Stimulated activated effector memory CD8-positive, alpha-beta T cell treated with anti-CD3 and anti-CD28 coated beads, Interleukin-12 subunit alpha, Interleukin-12 subunit beta, amount 100 ng/mL, for 72 hours (primary cell): ENCODE data around the gene SLC16A12.
"Not testable (repeated sequence)": the region's sequence is repeated elsewhere in the genome, so short reads cannot be mapped to it uniquely, and the experiment has no call there.

Source experiments
- ATAC-seq: fragments of 150-1000 bp; cut with Tn5 transposase; 2 replicates; pipeline ENCODE4 v1.10.0; 2021
- DNase-seq, 2 donors: peaks; one replicate each; pipeline ENCODE4 v3.0.0; 2021 to 2022; ENCODE audit warnings: low spot score in 2 of 2
- H3K27ac Mint-ChIP-seq: one replicate; pipeline ENCODE4 v1.8.0; 2022; ENCODE audit warnings: mild to moderate bottlenecking, mixed read lengths
- H3K36me3 Mint-ChIP-seq: one replicate; pipeline ENCODE4 v1.8.0; 2022; ENCODE audit warnings: mild to moderate bottlenecking, mixed read lengths
- H3K4me1 Mint-ChIP-seq: one replicate; pipeline ENCODE4 v1.8.0; 2022; ENCODE audit warnings: mixed read lengths
- H3K4me3 Mint-ChIP-seq: one replicate; pipeline ENCODE4 v1.8.0; 2022; ENCODE audit warnings: mild to moderate bottlenecking, mixed read lengths
- H3K9me3 Mint-ChIP-seq: one replicate; pipeline ENCODE4 v1.8.0; 2022; ENCODE audit warnings: mixed read lengths

SLC16A12 gene

GRCh38 chr10:89529711-89530110, 5.7 kb downstream of the SLC16A12 start:
- H3K27ac Mint-ChIP-seq, ATAC-seq, H3K4me1 Mint-ChIP-seq, H3K4me3 Mint-ChIP-seq, H3K36me3 Mint-ChIP-seq, DNase-seq, H3K9me3 Mint-ChIP-seq: not testable (repeated sequence)

- ATAC-seq (no peak), DNase-seq (no peak)
- H3K4me3 Mint-ChIP-seq: no peak overlapping the region
- H3K36me3 Mint-ChIP-seq: no peaks in the 10 kb centered on the region
- H3K4me1 Mint-ChIP-seq: no peaks in the 10 kb centered on the region
- no peaks in the 10 kb centered on the region for H3K9me3 Mint-ChIP-seq
- no peak overlapping the region for H3K27ac Mint-ChIP-seq
Observed at GRCh38 chr10:89526358-89526757, 9.0 kb downstream of the SLC16A12 start.

GRCh38 chr10:89525556-89525955, 9.8 kb downstream of the SLC16A12 start:
- Mint-ChIP-seq H3K9me3 (no peaks in the 10 kb centered on the region), H3K4me3 (no peak overlapping the region)
- no peak for ATAC-seq

GRCh38 chr10:89524279-89524678, 11.1 kb downstream of the SLC16A12 start:
- H3K4me3 Mint-ChIP-seq: no peak overlapping the region
- no peaks in the 10 kb centered on the region for H3K4me1 Mint-ChIP-seq
- ATAC-seq (no peak), DNase-seq (no peak)
- H3K27ac Mint-ChIP-seq: no peak overlapping the region
- no peaks in the 10 kb centered on the region for H3K9me3 Mint-ChIP-seq
- no peaks in the 10 kb centered on the region for H3K36me3 Mint-ChIP-seq

More at GRCh38 chr10:89525556-89525955, 9.8 kb downstream of the SLC16A12 start:
- H3K4me1 Mint-ChIP-seq: no peaks in the 10 kb centered on the region
- DNase-seq: no peak
- no peaks in the 10 kb centered on the region for H3K36me3 Mint-ChIP-seq
- no peak overlapping the region for H3K27ac Mint-ChIP-seq

GRCh38 chr10:89523274-89523673, 12.1 kb downstream of the SLC16A12 start:
- DNase-seq (no peak), ATAC-seq (no peak)
- H3K36me3 Mint-ChIP-seq: no peaks in the 10 kb centered on the region
- no peaks in the 10 kb centered on the region for H3K4me1 Mint-ChIP-seq
- no peaks in the 10 kb centered on the region for H3K9me3 Mint-ChIP-seq
- H3K4me3 Mint-ChIP-seq: no peak overlapping the region
- no peak overlapping the region for H3K27ac Mint-ChIP-seq

- Mint-ChIP-seq H3K27ac (no peak overlapping the region), H3K4me3 (no peak overlapping the region), H3K4me1 (no peaks in the 10 kb centered on the region), H3K36me3 (no peaks in the 10 kb centered on the region), H3K9me3 (no peaks in the 10 kb centered on the region)
- no peak for ATAC-seq
- no peak for DNase-seq
Observed at GRCh38 chr10:89522463-89522862, 12.9 kb downstream of the SLC16A12 start.

GRCh38 chr10:89521368-89521767, 14.0 kb downstream of the SLC16A12 start:
- Mint-ChIP-seq H3K27ac (no peak overlapping the region), H3K36me3 (no peaks in the 10 kb centered on the region), H3K4me3 (no peak overlapping the region), H3K4me1 (no peaks in the 10 kb centered on the region), H3K9me3 (no peaks in the 10 kb centered on the region)
- DNase-seq (no peak), ATAC-seq (no peak)

GRCh38 chr10:89520706-89521105, 14.7 kb downstream of the SLC16A12 start:
- Mint-ChIP-seq H3K9me3 (no peaks in the 10 kb centered on the region), H3K4me1 (no peaks in the 10 kb centered on the region), H3K27ac (no peak overlapping the region), H3K36me3 (no peaks in the 10 kb centered on the region), H3K4me3 (no peak overlapping the region)
- DNase-seq (no peak), ATAC-seq (no peak)

- DNase-seq (no peak), ATAC-seq (no peak)
- H3K4me3 Mint-ChIP-seq: no peak overlapping the region
- no peak overlapping the region for H3K27ac Mint-ChIP-seq
- H3K4me1 Mint-ChIP-seq: no peaks in the 10 kb centered on the region
- H3K36me3 Mint-ChIP-seq: no peaks in the 10 kb centered on the region
- no peaks in the 10 kb centered on the region for H3K9me3 Mint-ChIP-seq
Observed at GRCh38 chr10:89518876-89519842, 16.2 kb downstream of the SLC16A12 start.

GRCh38 chr10:89518108-89518507, 17.3 kb downstream of the SLC16A12 start:
- no peak overlapping the region for H3K27ac Mint-ChIP-seq
- H3K36me3 Mint-ChIP-seq: no peaks in the 10 kb centered on the region
- no peak for ATAC-seq
- no peak overlapping the region for H3K4me3 Mint-ChIP-seq
- no peaks in the 10 kb centered on the region for H3K4me1 Mint-ChIP-seq
- no peaks in the 10 kb centered on the region for H3K9me3 Mint-ChIP-seq
- DNase-seq: no peak

- Mint-ChIP-seq H3K9me3 (no peaks in the 10 kb centered on the region), H3K4me3 (no peak overlapping the region), H3K36me3 (no peaks in the 10 kb centered on the region), H3K27ac (no peak overlapping the region), H3K4me1 (no peaks in the 10 kb centered on the region)
- no peak for ATAC-seq
- DNase-seq: no peak
Observed at GRCh38 chr10:89516149-89516832, 19.1 kb downstream of the SLC16A12 start.

- no peak for ATAC-seq
- Mint-ChIP-seq H3K4me3 (no peak overlapping the region), H3K36me3 (no peaks in the 10 kb centered on the region), H3K4me1 (no peaks in the 10 kb centered on the region), H3K27ac (no peak overlapping the region), H3K9me3 (no peaks in the 10 kb centered on the region)
- DNase-seq: no peak
Observed at GRCh38 chr10:89515031-89515841, 20.2 kb downstream of the SLC16A12 start.

GRCh38 chr10:89513206-89513605, 22.2 kb downstream of the SLC16A12 start:
- no peaks in the 10 kb centered on the region for H3K36me3 Mint-ChIP-seq
- H3K4me3 Mint-ChIP-seq: no peak overlapping the region
- H3K27ac Mint-ChIP-seq: no peak overlapping the region
- no peaks in the 10 kb centered on the region for H3K4me1 Mint-ChIP-seq
- no peak for ATAC-seq
- no peak for DNase-seq
- H3K9me3 Mint-ChIP-seq: no peaks in the 10 kb centered on the region

- no peak for ATAC-seq
Observed at GRCh38 chr10:89505640-89506275, 29.6 kb downstream of the SLC16A12 start.

GRCh38 chr10:89504691-89505090, 30.7 kb downstream of the SLC16A12 start:
- H3K4me1 Mint-ChIP-seq: peaks cover 8% of the 10 kb centered on the region
- H3K27ac Mint-ChIP-seq: no peak overlapping the region
- H3K4me3 Mint-ChIP-seq: no peak overlapping the region
- no peak for ATAC-seq
- no peaks in the 10 kb centered on the region for H3K9me3 Mint-ChIP-seq
- no peak for DNase-seq
- no peaks in the 10 kb centered on the region for H3K36me3 Mint-ChIP-seq

More at GRCh38 chr10:89505640-89506275, 29.6 kb downstream of the SLC16A12 start:
- no peak overlapping the region for H3K4me3 Mint-ChIP-seq
- H3K4me1 Mint-ChIP-seq: peaks cover 8% of the 10 kb centered on the region
- DNase-seq: no peak
- H3K27ac Mint-ChIP-seq: no peak overlapping the region
- no peaks in the 10 kb centered on the region for H3K9me3 Mint-ChIP-seq
- no peaks in the 10 kb centered on the region for H3K36me3 Mint-ChIP-seq
